ENCODE data around the gene DAP3. TPM values are rescaled to one million over a fixed set of nuclear protein-coding genes. Genes with fewer than 3 reads are reported as not detected.
A peak's percentile ranks its signal among the peaks of the same experiment; 100 is the strongest.
"Not testable (repeated sequence)": the region's sequence is repeated elsewhere in the genome, so short reads cannot be mapped to it uniquely, and the experiment has no call there.

DAP3 gene
- total and polyA plus RNA-seq, 2 of the 13 experiments (the other 11 are each of a cell fraction or from before 2014, with no cell fraction given), result 129 to 133 TPM

DNA sequence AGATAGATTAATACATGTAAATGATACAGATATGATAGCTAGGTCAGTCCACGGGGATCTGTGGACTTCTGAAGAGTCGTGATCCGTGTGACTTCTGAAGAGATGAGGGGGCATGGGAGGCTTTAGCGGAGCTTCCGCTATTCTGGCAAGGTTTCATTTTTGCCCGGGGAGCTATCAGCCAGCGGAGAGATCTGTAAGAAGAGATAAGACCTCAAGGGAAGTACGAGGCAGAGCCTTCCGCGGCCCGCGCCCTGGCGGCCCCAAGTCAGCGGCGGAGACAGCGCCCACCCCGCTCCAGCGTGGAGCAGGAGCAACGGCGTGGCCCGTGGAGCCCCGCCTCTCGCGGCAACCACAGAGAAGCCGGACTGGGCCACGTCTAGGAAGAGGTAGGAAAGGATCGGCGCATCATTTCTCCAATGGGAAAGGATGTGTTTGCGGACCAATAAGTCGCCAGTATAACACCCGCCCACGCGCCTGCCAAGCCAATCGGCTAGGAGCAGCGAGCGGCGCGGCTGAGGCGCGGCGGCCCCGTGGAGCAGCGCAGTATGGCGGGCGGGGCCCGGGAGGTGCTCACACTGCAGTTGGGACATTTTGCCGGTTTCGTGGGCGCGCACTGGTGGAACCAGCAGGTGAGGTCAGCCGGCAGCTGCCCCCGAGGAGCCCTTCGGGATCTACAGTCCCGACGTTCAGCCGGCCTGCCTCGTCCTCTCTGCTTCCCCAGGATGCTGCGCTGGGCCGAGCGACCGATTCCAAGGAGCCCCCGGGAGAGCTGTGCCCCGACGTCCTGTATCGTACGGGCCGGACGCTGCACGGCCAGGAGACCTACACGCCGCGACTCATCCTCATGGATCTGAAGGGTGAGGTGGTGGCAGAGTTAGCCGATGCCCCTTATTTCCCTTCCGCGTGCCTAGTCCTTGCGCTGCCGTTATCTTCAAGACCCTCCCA, 56.7 kb downstream of the DAP3 start (continued):
- TF ChIP-seq, protein P1, sequence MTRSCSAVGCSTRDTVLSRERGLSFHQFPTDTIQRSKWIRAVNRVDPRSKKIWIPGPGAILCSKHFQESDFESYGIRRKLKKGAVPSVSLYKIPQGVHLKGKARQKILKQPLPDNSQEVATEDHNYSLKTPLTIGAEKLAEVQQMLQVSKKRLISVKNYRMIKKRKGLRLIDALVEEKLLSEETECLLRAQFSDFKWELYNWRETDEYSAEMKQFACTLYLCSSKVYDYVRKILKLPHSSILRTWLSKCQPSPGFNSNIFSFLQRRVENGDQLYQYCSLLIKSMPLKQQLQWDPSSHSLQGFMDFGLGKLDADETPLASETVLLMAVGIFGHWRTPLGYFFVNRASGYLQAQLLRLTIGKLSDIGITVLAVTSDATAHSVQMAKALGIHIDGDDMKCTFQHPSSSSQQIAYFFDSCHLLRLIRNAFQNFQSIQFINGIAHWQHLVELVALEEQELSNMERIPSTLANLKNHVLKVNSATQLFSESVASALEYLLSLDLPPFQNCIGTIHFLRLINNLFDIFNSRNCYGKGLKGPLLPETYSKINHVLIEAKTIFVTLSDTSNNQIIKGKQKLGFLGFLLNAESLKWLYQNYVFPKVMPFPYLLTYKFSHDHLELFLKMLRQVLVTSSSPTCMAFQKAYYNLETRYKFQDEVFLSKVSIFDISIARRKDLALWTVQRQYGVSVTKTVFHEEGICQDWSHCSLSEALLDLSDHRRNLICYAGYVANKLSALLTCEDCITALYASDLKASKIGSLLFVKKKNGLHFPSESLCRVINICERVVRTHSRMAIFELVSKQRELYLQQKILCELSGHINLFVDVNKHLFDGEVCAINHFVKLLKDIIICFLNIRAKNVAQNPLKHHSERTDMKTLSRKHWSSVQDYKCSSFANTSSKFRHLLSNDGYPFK (CRISPR knock-in tag; IDR thresholded peaks at IDR 0.05; ENCODE audit: borderline replicate concordance), result peak; percentile 52; the same call in 1 of the 2 replicates
- TF ChIP-seq SP1 (IDR thresholded peaks at IDR 0.05), result not testable (repeated sequence)
- 0 out of 2 replicates have a peak, but pooled peaks have one; percentile 21 for TF ChIP-seq SP1 (CRISPR knock-in tag; IDR thresholded peaks at IDR 0.05)
- TF ChIP-seq, protein P2, sequence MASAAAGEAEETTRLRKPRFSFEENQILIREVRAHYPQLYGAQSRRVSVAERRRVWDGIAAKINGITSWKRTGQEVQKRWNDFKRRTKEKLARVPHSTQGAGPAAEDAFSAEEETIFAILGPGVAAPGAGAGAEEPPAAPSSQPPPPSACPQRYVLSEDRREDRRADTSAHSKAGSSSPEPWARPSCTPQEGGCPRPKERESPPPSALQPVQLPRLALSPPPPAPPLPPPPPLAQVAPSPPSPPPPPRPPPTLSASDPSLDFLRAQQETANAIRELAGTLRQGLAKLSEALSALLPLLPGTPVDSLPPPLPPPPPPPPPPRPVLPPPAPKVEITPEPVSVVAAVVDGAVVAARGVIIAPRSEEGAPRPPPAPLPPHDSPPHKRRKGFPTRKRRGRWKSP (CRISPR knock-in tag; IDR thresholded peaks at IDR 0.05), result peak; percentile 82
- TF ChIP-seq, protein P3, sequence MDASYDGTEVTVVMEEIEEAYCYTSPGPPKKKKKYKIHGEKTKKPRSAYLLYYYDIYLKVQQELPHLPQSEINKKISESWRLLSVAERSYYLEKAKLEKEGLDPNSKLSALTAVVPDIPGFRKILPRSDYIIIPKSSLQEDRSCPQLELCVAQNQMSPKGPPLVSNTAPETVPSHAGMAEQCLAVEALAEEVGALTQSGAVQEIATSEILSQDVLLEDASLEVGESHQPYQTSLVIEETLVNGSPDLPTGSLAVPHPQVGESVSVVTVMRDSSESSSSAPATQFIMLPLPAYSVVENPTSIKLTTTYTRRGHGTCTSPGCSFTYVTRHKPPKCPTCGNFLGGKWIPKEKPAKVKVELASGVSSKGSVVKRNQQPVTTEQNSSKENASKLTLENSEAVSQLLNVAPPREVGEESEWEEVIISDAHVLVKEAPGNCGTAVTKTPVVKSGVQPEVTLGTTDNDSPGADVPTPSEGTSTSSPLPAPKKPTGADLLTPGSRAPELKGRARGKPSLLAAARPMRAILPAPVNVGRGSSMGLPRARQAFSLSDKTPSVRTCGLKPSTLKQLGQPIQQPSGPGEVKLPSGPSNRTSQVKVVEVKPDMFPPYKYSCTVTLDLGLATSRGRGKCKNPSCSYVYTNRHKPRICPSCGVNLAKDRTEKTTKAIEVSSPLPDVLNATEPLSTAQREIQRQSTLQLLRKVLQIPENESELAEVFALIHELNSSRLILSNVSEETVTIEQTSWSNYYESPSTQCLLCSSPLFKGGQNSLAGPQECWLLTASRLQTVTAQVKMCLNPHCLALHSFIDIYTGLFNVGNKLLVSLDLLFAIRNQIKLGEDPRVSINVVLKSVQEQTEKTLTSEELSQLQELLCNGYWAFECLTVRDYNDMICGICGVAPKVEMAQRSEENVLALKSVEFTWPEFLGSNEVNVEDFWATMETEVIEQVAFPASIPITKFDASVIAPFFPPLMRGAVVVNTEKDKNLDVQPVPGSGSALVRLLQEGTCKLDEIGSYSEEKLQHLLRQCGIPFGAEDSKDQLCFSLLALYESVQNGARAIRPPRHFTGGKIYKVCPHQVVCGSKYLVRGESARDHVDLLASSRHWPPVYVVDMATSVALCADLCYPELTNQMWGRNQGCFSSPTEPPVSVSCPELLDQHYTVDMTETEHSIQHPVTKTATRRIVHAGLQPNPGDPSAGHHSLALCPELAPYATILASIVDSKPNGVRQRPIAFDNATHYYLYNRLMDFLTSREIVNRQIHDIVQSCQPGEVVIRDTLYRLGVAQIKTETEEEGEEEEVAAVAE (CRISPR knock-in tag; IDR thresholded peaks at IDR 0.05; ENCODE audit: borderline replicate concordance), result peak; percentile 99
- peak; percentile 21; the same call in 1 of the 2 replicates for TF ChIP-seq FOSL2 (CRISPR knock-in tag; IDR thresholded peaks at IDR 0.05)
- TF ChIP-seq, protein P4, sequence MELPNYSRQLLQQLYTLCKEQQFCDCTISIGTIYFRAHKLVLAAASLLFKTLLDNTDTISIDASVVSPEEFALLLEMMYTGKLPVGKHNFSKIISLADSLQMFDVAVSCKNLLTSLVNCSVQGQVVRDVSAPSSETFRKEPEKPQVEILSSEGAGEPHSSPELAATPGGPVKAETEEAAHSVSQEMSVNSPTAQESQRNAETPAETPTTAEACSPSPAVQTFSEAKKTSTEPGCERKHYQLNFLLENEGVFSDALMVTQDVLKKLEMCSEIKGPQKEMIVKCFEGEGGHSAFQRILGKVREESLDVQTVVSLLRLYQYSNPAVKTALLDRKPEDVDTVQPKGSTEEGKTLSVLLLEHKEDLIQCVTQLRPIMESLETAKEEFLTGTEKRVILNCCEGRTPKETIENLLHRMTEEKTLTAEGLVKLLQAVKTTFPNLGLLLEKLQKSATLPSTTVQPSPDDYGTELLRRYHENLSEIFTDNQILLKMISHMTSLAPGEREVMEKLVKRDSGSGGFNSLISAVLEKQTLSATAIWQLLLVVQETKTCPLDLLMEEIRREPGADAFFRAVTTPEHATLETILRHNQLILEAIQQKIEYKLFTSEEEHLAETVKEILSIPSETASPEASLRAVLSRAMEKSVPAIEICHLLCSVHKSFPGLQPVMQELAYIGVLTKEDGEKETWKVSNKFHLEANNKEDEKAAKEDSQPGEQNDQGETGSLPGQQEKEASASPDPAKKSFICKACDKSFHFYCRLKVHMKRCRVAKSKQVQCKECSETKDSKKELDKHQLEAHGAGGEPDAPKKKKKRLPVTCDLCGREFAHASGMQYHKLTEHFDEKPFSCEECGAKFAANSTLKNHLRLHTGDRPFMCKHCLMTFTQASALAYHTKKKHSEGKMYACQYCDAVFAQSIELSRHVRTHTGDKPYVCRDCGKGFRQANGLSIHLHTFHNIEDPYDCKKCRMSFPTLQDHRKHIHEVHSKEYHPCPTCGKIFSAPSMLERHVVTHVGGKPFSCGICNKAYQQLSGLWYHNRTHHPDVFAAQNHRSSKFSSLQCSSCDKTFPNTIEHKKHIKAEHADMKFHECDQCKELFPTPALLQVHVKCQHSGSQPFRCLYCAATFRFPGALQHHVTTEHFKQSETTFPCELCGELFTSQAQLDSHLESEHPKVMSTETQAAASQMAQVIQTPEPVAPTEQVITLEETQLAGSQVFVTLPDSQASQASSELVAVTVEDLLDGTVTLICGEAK (IDR thresholded peaks at IDR 0.05), result not testable (repeated sequence)
- TF ChIP-seq, protein P4 (CRISPR knock-in tag; IDR thresholded peaks at IDR 0.05), result 0 out of 2 replicates have a peak, but pooled peaks have one; percentile 30
- TF ChIP-seq KLF16 (CRISPR knock-in tag; IDR thresholded peaks at IDR 0.05), result 0 out of 4 replicates have a peak, but pooled peaks of 1 of the 2 experiments have one; percentile 27
